Activated B cell treated with CpG ODN at 0.5 μM for 24 hours (primary cell): ENCODE data around the gene RNF220. TPM values are rescaled to one million over a fixed set of nuclear protein-coding genes. Genes with fewer than 3 reads are reported as not detected.

Source experiments
- ATAC-seq: fragments of 200-7000 bp; cut with Tn5 transposase; one replicate; pipeline ENCODE4 v1.10.0; 2021; ENCODE audit warnings: low read depth, mild to moderate bottlenecking, moderate library complexity
- CTCF ChIA-PET: fragments of 350-600 bp; sonication (Branson Sonifier 250); formaldehyde crosslinking; loops from one replicate; lab custom pipeline; 2021; ENCODE audit warnings: antibody characterized with exemption; lab: Charles Lee
- POLR2A ChIA-PET: fragments of 350-600 bp; sonication (Branson Sonifier 250); formaldehyde crosslinking; loops from one replicate; lab custom pipeline; 2021; ENCODE audit warnings: antibody characterized with exemption; lab: Charles Lee
- DNase-seq: peaks from one replicate; pipeline ENCODE4 v3.0.0; 2022
- H3K27ac Mint-ChIP-seq: one replicate; pipeline ENCODE4 v1.8.0; 2020; ENCODE audit warnings: mixed read lengths
- H3K27me3 Mint-ChIP-seq: one replicate; pipeline ENCODE4 v1.8.0; 2021; ENCODE audit warnings: mixed read lengths
- H3K36me3 Mint-ChIP-seq: one replicate; pipeline ENCODE4 v1.8.0; 2021; ENCODE audit warnings: low read depth, mixed read lengths
- H3K4me1 Mint-ChIP-seq: one replicate; pipeline ENCODE4 v1.8.0; 2021; ENCODE audit warnings: mixed read lengths
- H3K4me3 Mint-ChIP-seq: one replicate; pipeline ENCODE4 v1.8.0; 2020; ENCODE audit warnings: mild to moderate bottlenecking, mixed read lengths
- H3K9me3 Mint-ChIP-seq: one replicate; pipeline ENCODE4 v1.8.0; 2020; ENCODE audit warnings: mixed read lengths
- intact Hi-C: fragments of 100-400 bp; cut with micrococcal nuclease; formaldehyde crosslinking; loops from one replicate; pipeline ENCODE4 v1.15.1; 2024
- total RNA-seq: library from RNA; stranded (reverse); gene quantifications from 2 replicates; pipeline ENCODE4 v1.2.3, GENCODE V29; 2022
- TF ChIP-seq, protein P1 (sequence below): fragments of 200-600 bp; IDR thresholded peaks from one replicate; pipeline ENCODE4 v1.8.0; 2022; ENCODE audit warnings: antibody characterized with exemption, mild to moderate bottlenecking

Gene RNF220
- total RNA-seq, 1 donor from 2014 or later = 103 TPM

DNA sequence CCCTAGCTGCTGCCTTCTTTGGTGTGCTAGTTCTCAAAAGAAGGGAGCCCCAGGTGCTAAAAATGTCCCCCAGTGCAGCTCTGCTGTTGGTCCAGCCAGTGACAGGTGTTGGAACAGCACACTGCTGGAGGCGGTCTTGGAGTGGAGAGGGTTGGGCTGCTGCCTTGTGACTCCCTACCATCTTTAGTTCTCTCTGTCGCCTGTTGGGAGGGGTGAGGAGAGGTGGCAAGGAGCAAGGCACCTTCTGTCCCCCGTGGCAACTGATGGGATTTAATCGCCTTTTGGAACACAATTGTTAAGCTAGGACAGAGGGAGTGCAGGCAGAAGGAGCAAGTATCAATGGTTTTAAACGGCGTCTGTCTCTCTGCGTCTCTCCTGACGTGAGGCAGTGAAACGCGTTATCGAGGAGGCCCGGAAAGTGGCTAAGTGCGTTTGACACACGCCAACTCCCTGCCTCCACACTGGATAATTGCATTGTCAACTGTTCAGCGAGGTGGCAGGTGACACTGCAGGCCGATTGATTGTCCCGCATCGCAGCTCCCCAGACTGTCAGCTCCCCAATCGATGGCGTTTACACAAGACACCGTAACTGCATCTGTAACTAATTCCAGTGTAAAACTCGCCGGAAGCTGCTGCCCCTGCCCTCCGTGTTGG is 235.3 kb downstream of the RNF220 start:
- Mint-ChIP-seq H3K9me3 (no peaks in the 10 kb centered on the region), H3K4me1 (no peaks in the 10 kb centered on the region), H3K27ac (no peak overlapping the region), H3K27me3 (no peaks in the 10 kb centered on the region), H3K36me3 (peaks cover 93% of the 10 kb centered on the region), H3K4me3 (no peak overlapping the region)
- DNase-seq (no peak), ATAC-seq (no peak)
- intact Hi-C loops = no loop called here
- ChIA-PET CTCF (no interaction called here), POLR2A (interaction anchor here (0.8 to 1.3 kb wide), 2 partner anchors 9 to 11 kb away, joined by 3 to 4 read pairs; no protein-coding TSS in a partner anchor)
- TF ChIP-seq, protein P1, sequence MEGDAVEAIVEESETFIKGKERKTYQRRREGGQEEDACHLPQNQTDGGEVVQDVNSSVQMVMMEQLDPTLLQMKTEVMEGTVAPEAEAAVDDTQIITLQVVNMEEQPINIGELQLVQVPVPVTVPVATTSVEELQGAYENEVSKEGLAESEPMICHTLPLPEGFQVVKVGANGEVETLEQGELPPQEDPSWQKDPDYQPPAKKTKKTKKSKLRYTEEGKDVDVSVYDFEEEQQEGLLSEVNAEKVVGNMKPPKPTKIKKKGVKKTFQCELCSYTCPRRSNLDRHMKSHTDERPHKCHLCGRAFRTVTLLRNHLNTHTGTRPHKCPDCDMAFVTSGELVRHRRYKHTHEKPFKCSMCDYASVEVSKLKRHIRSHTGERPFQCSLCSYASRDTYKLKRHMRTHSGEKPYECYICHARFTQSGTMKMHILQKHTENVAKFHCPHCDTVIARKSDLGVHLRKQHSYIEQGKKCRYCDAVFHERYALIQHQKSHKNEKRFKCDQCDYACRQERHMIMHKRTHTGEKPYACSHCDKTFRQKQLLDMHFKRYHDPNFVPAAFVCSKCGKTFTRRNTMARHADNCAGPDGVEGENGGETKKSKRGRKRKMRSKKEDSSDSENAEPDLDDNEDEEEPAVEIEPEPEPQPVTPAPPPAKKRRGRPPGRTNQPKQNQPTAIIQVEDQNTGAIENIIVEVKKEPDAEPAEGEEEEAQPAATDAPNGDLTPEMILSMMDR = no peak

DNA sequence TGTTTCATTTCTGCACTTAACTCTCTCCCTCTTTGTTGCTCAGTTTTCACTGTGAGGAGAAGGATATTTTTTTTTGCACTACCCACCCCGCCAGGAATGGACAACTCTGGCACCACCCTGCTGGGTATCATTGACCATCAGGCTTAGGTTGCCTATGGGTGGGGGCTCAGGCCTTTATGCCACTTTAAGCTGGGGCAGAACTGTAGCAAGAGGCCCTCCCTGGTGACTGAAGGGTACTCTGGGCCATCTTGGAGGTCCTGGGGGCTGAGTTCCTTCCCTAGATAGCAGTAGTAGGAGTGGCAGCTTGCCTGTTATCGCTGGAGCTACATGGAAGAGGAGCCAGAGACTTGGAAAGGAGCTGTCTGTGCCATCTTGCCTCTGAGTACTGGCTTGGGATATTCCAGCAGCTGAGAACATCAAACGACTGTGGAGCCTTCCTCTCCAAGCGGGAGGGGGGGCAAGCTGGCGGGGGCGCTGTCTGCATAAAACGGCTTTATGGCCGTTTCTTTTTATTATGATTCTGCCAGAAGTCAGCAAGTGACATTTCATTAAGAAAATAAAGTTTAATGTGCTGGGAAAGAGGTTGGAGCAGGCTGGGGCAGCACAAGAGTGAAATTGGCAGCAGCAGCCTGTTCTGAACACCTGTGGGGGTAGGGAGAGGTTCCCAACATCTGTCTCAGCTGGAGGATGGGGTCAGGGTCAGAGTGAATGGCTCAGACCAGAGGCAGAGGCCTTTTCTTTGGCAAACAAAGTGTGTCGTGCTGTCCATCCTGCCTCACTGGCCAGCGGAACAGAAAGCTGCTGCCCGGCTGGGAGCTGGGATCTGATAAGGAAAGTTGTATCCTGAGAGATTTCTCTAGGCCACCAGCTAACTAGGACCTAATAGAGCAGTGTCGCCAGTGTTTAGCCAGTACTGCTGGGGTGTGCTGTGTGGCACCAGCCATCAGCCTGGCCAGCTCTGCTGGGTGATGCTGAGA is 236.4 kb downstream of the RNF220 start:
- peaks cover 91% of the 10 kb centered on the region for H3K36me3 Mint-ChIP-seq
- CTCF ChIA-PET = interaction anchor here (1.9 kb wide), 1 partner anchor 11 kb away, joined by 6 read pairs; no protein-coding TSS in a partner anchor
- TF ChIP-seq, protein P1 = no peak
- H3K27ac Mint-ChIP-seq = peak overlapping the region; percentile 41
- DNase-seq = no peak
- intact Hi-C loops = no loop called here
- ATAC-seq = no peak
- H3K27me3 Mint-ChIP-seq = no peaks in the 10 kb centered on the region
- POLR2A ChIA-PET = interaction anchor here (1.3 to 2.6 kb wide), 2 partner anchors 9 to 10 kb away, joined by 3 to 18 read pairs; no protein-coding TSS in a partner anchor
- no peaks in the 10 kb centered on the region for H3K9me3 Mint-ChIP-seq
- H3K4me1 Mint-ChIP-seq = no peaks in the 10 kb centered on the region
- no peak overlapping the region for H3K4me3 Mint-ChIP-seq

DNA sequence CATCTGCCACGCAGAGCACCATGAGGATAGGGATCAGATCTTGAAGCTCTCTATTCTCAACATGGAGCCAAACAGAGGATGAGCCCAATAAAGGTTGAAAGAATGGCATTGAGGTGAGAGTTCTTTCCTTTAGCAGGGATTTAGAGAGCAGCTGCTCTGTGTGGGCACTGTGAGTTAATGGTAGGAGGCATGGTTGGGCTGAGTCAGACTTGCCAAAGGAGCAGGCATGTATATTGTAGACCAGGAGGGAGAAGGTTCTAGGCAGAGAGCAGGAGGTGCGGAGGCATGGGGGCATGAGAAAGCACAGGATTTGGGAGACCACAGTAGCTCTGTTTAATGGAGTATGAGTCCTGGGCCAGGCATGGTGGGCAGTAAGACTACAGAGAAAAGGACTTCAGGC is 237.2 kb downstream of the RNF220 start:
- no peak overlapping the region for H3K4me3 Mint-ChIP-seq
- H3K4me1 Mint-ChIP-seq = no peaks in the 10 kb centered on the region
- ATAC-seq (no peak), DNase-seq (no peak)
- H3K27me3 Mint-ChIP-seq = no peaks in the 10 kb centered on the region
- TF ChIP-seq, protein P1 = no peak
- POLR2A ChIA-PET = interaction anchor here (2.6 kb wide), 1 partner anchor 10 kb away, joined by 18 read pairs; no protein-coding TSS in a partner anchor
- no peak overlapping the region for H3K27ac Mint-ChIP-seq
- CTCF ChIA-PET = interaction anchor here (1.9 kb wide), 1 partner anchor 11 kb away, joined by 6 read pairs; no protein-coding TSS in a partner anchor
- H3K36me3 Mint-ChIP-seq = peaks cover 91% of the 10 kb centered on the region
- no peaks in the 10 kb centered on the region for H3K9me3 Mint-ChIP-seq
- intact Hi-C loops = no loop called here

DNA sequence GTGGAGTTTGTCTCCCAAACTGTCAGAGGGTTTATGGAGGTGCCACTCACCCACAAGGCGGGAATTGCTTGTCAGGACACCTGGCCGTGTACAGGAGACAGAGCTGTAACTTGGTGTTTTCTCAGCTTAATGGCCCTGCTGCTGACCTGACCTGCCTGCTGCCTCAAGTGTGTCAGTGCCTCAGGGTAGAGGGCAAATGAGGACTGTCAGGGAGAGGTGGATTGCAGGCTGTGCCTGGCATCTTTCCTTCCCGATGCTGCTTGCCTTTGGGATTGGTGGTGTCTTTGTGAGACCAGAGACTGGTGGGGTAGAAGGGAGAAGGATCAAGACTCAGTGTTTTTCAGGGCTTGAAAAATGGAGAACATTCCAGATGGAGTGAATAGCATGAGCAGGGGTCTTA is 237.9 kb downstream of the RNF220 start:
- ATAC-seq (no peak), DNase-seq (no peak)
- TF ChIP-seq, protein P1 = no peak
- H3K27ac Mint-ChIP-seq = no peak overlapping the region
- ChIA-PET POLR2A (interaction anchor here (2.6 kb wide), 1 partner anchor 11 kb away, joined by 18 read pairs; no protein-coding TSS in a partner anchor), CTCF (no interaction called here)
- H3K4me1 Mint-ChIP-seq = no peaks in the 10 kb centered on the region
- no peaks in the 10 kb centered on the region for H3K27me3 Mint-ChIP-seq
- no peaks in the 10 kb centered on the region for H3K9me3 Mint-ChIP-seq
- no peak overlapping the region for H3K4me3 Mint-ChIP-seq
- intact Hi-C loops = no loop called here
- H3K36me3 Mint-ChIP-seq = peaks cover 92% of the 10 kb centered on the region
